Endothelial cell of umbilical vein (primary cell): ENCODE data around the gene TMEM94. TPM values are rescaled to one million over a fixed set of nuclear protein-coding genes. Genes with fewer than 3 reads are reported as not detected.

ENCODE experiments used
- BruUV-seq: library from RNA; stranded (reverse); fragments of 400-500 nt; replicated peaks from 2 replicates; lab custom pipeline; 2021; lab: Mats Ljungman, UMichigan
- CTCF ChIA-PET: fragments of 300-600, 350-600 bp; sonication (Branson Sonifier 250); formaldehyde crosslinking; loops from one replicate; lab custom pipeline; 2021; ENCODE audit warnings: antibody characterized with exemption, inconsistent platforms; lab: Charles Lee
- POLR2A ChIA-PET: fragments of 300-600, 350-600 bp; sonication (Branson Sonifier 250); formaldehyde crosslinking; loops from one replicate; lab custom pipeline; 2021; ENCODE audit warnings: antibody characterized with exemption, inconsistent platforms; lab: Charles Lee
- DNase-seq: peaks from one replicate; pipeline ENCODE4 v3.0.0-alpha.2; 2011; ENCODE audit warnings: low read depth, low spot score
- FAIRE-seq: peaks from 2 replicates; lab custom pipeline; 2011; peaks lifted over from hg19 to GRCh38; lab: Jason Lieb, UNC
- H2AFZ ChIP-seq: 2 replicates; pipeline ENCODE4 v1.6.0; 2012; ENCODE audit warnings: low read depth, low read length, control low read depth, inconsistent platforms
- H3K27ac ChIP-seq: 2 replicates; pipeline ENCODE4 v1.5.1; 2011; ENCODE audit warnings: low read depth, mild to moderate bottlenecking, control low read depth, low read length, moderate library complexity; ENCODE audit not compliant: insufficient read depth
- H3K27me3 ChIP-seq, 2 experiments: 2 replicates each; pipeline versions ENCODE4 v1.6.0 to v1.6.1; 2011; ENCODE audit warnings: low read length in 2 of 2, mixed read lengths in 1 of 2; ENCODE audit not compliant: control insufficient read depth in 2 of 2, insufficient read depth in 2 of 2
- H3K36me3 ChIP-seq, 2 experiments: 2 replicates in 1 of 2; 3 replicates in 1 of 2; pipeline ENCODE4 v1.5.1; 2011; ENCODE audit warnings: low read length in 2 of 2, mild to moderate bottlenecking in 1 of 2, moderate library complexity in 1 of 2; ENCODE audit not compliant: control insufficient read depth in 2 of 2, insufficient read depth in 2 of 2; ENCODE audit errors: extremely low read depth in 1 of 2
- H3K4me1 ChIP-seq: 3 replicates; pipeline ENCODE4 v1.5.1; 2011; ENCODE audit warnings: mild to moderate bottlenecking, low read length; ENCODE audit not compliant: control insufficient read depth, insufficient read depth; ENCODE audit errors: extremely low read depth
- H3K4me2 ChIP-seq: 2 replicates; pipeline ENCODE4 v1.6.1; 2011; ENCODE audit warnings: low read length, control low read depth, mixed read lengths; ENCODE audit not compliant: insufficient read depth
- H3K4me3 ChIP-seq, 3 experiments: fragments of 200-600 bp in 1 of 3; sonication (generic), shearing (Covaris generic) in 1 of 3; replicated peaks in 1 of 3; 2 replicates each; pipeline ENCODE4 v1.5.1; 2011 to 2016; ENCODE audit warnings: control low read depth in 3 of 3, low read length in 3 of 3, mild to moderate bottlenecking in 2 of 3, inconsistent platforms in 1 of 3, low read depth in 1 of 3, moderate library complexity in 1 of 3; ENCODE audit not compliant: insufficient read depth in 1 of 3
- H3K79me2 ChIP-seq: 2 replicates; pipeline ENCODE4 v1.6.0; 2012; ENCODE audit warnings: low read length, inconsistent platforms; ENCODE audit not compliant: control insufficient read depth, insufficient read depth
- H3K9ac ChIP-seq: replicated peaks from 2 replicates; pipeline ENCODE3; 2011; ENCODE audit warnings: low read length, control low read depth; ENCODE audit not compliant: insufficient read depth; ENCODE audit errors: extremely low read depth
- H3K9me1 ChIP-seq: replicated peaks from 3 replicates; pipeline ENCODE4 v1.6.0; 2011; ENCODE audit warnings: mild to moderate bottlenecking, low read length; ENCODE audit not compliant: control insufficient read depth, insufficient read depth; ENCODE audit errors: extremely low read depth
- H3K9me3 ChIP-seq: replicated peaks from 2 replicates; pipeline ENCODE4 v1.5.1; 2012; ENCODE audit warnings: low read length, inconsistent platforms; ENCODE audit not compliant: control insufficient read depth, insufficient read depth
- H4K20me1 ChIP-seq: replicated peaks from 2 replicates; pipeline ENCODE3; 2011; ENCODE audit warnings: mild to moderate bottlenecking, low read length; ENCODE audit not compliant: control insufficient read depth, insufficient read depth; ENCODE audit errors: extremely low read depth
- EZH2 ChIP-seq: IDR thresholded peaks from 2 replicates; pipeline ENCODE4 v1.6.1; 2012; ENCODE audit warnings: borderline replicate concordance, low read depth, mild to moderate bottlenecking, moderate library complexity, low read length, inconsistent platforms; ENCODE audit not compliant: severe bottlenecking
- FOS ChIP-seq: IDR thresholded peaks from 2 replicates; pipeline ENCODE4 v1.6.1; 2011; ENCODE audit warnings: mild to moderate bottlenecking, low read length, moderate library complexity, borderline replicate concordance; ENCODE audit not compliant: insufficient read depth
- GATA2 ChIP-seq: IDR thresholded peaks from 2 replicates; pipeline ENCODE4 v1.7.0; 2011; ENCODE audit warnings: low read depth, mild to moderate bottlenecking, moderate library complexity, mixed read lengths, low read length; ENCODE audit not compliant: insufficient read length, insufficient read depth
- JUN ChIP-seq: IDR thresholded peaks from 2 replicates; pipeline ENCODE4 v1.6.1; 2011; ENCODE audit warnings: borderline replicate concordance, low read depth; ENCODE audit not compliant: insufficient read length, insufficient read depth
- MYC ChIP-seq: IDR thresholded peaks from one replicate; pipeline ENCODE4 v1.6.1; 2011; ENCODE audit warnings: mild to moderate bottlenecking, low read depth, low read length
- POLR2A ChIP-seq: IDR thresholded peaks from 2 replicates; pipeline ENCODE4 v1.6.1; 2012; ENCODE audit warnings: low read depth, mild to moderate bottlenecking, control low read depth, low read length
- POLR2AphosphoS5 ChIP-seq: IDR thresholded peaks from 2 replicates; pipeline ENCODE4 v1.6.1; 2012; ENCODE audit warnings: low read depth, mild to moderate bottlenecking, control low read depth, low read length, moderate library complexity; ENCODE audit not compliant: insufficient read depth
- dilution Hi-C: fragments of 300-500 bp; cut with MboI; formaldehyde crosslinking; loops from one replicate; pipeline ENCODE4 v1.15.0; 2019; ENCODE audit warnings: low sequenced_read_pairs; ENCODE audit not compliant: extremely low pct_ligation_motif_present
- intact Hi-C: fragments of 100-400 bp; cut with micrococcal nuclease; formaldehyde crosslinking; loops from one replicate; pipeline ENCODE4 v1.10.0; 2022
- polyA plus RNA-seq, 4 experiments: library from polyadenylated mRNA; depleted of rRNA in 3 of 4; stranded (reverse) in 3 of 4; unstranded in 1 of 4; fragments of >200 nt; gene quantifications; 2 replicates each; pipeline versions ENCODE4 v1.2.1 to v1.2.3, GENCODE V29; 2011 to 2012; ENCODE audit warnings: missing spikeins in 1 of 4
- total RNA-seq: library from RNA; stranded (reverse); gene quantifications from 2 replicates; pipeline ENCODE4 v1.2.3, GENCODE V29; 2021
- TF ChIP-seq, protein P1 (sequence below), 2 donors: IDR thresholded peaks; 1 replicate in 1 of 2; 2 replicates in 1 of 2; pipeline ENCODE4 v1.5.1; 2011; ENCODE audit warnings: low read length in 2 of 2, mild to moderate bottlenecking in 2 of 2, moderate library complexity in 2 of 2, control low read depth in 1 of 2, inconsistent platforms in 1 of 2, low read depth in 1 of 2; ENCODE audit not compliant: insufficient read depth in 1 of 2; ENCODE audit errors: extremely low read depth in 1 of 2
- TF ChIP-seq, protein P2 (sequence below): IDR thresholded peaks from 2 replicates; pipeline ENCODE4 v1.6.1; 2011; ENCODE audit not compliant: insufficient read depth, insufficient read length

The TMEM94 gene
- total and polyA plus RNA-seq, 2 donors (not counting 3 experiments of a cell fraction or from before 2014, with no cell fraction given) = 69.2 to 75.9 TPM

DNA sequence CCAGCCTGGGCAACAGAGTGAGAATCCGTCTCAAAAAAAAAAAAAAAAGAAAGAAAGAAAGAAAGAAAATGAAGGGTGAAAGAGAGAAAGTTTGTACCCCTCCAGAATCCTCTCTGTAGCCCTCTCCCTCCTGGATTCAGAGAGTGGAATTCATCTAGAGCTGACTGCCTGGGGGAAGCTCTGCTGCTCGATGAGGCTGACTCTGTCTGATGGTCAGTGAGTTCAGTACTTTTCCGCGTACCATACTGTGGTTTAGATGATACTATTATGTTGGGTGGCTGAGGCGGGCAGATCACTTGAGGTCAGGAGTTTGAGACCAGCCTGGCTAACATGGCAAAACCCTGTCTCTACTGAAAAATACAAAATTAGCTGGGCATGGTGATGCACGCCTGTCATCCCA, 14.8 kb downstream of the TMEM94 start:
- POLR2A ChIA-PET = no interaction called here
- no TSS peak for BruUV-seq

More for the DNA sequence above, 14.8 kb downstream of the TMEM94 start:
- FAIRE-seq (no peak), DNase-seq (no peak)
- intact Hi-C loops (no loop called here), dilution Hi-C loops (no loop called here)
- Histone ChIP-seq H3K4me1 (peaks cover 8% of the 10 kb centered on the region), H3K9me1 (no peaks in the 10 kb centered on the region), H3K9ac (no peak overlapping the region), H3K27me3 (no peaks in the 10 kb centered on the region), H2AFZ (no peak overlapping the region), H3K4me3 (no peak overlapping the region), H3K79me2 (no peaks in the 10 kb centered on the region), H3K4me2 (no peak overlapping the region), H3K36me3 (peaks cover 0 to 12% of the 10 kb centered on the region in 2 experiments), H4K20me1 (no peaks in the 10 kb centered on the region), H3K9me3 (no peaks in the 10 kb centered on the region), H3K27ac (no peak overlapping the region)
- TF ChIP-seq JUN (no peak), POLR2A (no peak), FOS (no peak), MYC (no peak), GATA2 (no peak), POLR2AphosphoS5 (no peak), EZH2 (no peak)
- TF ChIP-seq, protein P1, sequence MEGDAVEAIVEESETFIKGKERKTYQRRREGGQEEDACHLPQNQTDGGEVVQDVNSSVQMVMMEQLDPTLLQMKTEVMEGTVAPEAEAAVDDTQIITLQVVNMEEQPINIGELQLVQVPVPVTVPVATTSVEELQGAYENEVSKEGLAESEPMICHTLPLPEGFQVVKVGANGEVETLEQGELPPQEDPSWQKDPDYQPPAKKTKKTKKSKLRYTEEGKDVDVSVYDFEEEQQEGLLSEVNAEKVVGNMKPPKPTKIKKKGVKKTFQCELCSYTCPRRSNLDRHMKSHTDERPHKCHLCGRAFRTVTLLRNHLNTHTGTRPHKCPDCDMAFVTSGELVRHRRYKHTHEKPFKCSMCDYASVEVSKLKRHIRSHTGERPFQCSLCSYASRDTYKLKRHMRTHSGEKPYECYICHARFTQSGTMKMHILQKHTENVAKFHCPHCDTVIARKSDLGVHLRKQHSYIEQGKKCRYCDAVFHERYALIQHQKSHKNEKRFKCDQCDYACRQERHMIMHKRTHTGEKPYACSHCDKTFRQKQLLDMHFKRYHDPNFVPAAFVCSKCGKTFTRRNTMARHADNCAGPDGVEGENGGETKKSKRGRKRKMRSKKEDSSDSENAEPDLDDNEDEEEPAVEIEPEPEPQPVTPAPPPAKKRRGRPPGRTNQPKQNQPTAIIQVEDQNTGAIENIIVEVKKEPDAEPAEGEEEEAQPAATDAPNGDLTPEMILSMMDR (IDR thresholded peaks at IDR 0.05; ENCODE audit: extremely low read depth in 1 of 2, insufficient read depth in 1 of 2, low read depth in 1 of 2, low read length in 2 of 2) = no peak
- TF ChIP-seq, protein P2, sequence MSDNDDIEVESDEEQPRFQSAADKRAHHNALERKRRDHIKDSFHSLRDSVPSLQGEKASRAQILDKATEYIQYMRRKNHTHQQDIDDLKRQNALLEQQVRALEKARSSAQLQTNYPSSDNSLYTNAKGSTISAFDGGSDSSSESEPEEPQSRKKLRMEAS = no peak
- CTCF ChIA-PET = interaction anchor here (2.4 kb wide), 1 partner anchor 9 kb away, joined by 6 read pairs; no protein-coding TSS in a partner anchor
